SIG-M5 (cell line): ENCODE data around the gene LNPK.
"Not testable (repeated sequence)": the region's sequence is repeated elsewhere in the genome, so short reads cannot be mapped to it uniquely, and the experiment has no call there.

Source experiments
- DNase-seq: peaks from one replicate; lab custom pipeline; 2025; lab: John Stamatoyannopoulos, UW

LNPK gene, protein sequence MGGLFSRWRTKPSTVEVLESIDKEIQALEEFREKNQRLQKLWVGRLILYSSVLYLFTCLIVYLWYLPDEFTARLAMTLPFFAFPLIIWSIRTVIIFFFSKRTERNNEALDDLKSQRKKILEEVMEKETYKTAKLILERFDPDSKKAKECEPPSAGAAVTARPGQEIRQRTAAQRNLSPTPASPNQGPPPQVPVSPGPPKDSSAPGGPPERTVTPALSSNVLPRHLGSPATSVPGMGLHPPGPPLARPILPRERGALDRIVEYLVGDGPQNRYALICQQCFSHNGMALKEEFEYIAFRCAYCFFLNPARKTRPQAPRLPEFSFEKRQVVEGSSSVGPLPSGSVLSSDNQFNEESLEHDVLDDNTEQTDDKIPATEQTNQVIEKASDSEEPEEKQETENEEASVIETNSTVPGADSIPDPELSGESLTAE

DNA sequence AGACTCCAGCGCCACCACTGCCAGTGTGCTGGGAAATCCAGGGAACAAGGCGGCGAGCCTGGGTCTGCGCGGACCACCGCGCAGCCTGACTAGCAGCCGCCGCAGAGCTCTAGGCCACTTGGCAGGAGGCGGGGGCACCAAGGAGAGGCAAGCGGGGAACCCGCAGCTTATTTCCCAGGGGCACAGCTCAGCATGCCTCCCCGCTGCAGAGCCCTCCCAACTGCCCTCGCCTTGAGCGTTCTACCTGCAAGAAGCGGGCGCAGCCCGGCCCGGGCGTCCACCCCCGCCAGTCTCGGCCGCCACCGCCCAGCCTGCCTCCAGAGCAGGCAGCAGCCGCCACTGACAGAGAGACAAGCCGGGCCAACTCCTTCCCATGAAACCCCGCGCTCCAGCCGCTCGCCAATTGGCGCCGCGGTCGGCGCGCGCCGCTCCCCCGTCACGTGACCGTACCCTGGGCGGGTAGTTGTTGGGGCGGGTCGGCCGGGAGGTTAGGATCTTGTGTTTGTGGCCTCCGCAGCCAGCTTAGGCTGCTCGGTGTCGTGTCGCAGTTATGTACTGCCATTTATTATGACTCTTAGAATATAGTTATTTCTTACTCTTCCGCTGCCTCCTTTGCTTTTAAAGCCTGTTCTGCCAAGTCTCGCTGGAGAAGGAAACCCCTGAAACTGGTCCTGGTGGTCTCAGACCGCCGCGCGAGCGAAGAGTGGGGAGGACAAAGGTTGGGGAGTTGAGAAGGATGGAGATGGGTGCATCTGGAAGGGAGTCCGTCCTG lies at the start of gene LNPK:
TSS of gene LNPK (minus strand) at position 352 of the 772 bp plus-strand sequence. CDS start 6,683 bp downstream, outside the sequence.
- peak; percentile 57 for DNase-seq

DNA sequence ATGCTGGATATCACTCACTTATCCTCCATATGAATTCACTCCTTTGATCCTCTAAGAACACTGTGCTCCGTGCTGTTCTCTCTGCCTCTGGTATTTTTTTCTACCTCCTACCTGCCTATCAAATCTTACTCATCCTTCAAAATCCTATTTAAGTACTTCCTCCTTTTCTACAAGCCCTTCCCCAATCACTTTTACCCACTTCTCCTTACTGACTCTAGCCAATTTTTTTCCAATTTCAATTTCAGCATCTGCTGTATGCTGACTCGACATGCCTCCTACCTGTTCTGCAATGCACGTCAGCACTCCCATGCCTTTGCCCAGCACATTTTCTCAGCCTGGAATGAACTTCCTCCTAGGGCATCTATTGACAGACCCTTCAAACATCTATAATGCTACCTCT lies 37.3 kb upstream of the LNPK start:
- peak; percentile 76 for DNase-seq

GRCh38 chr2:176038694-176039093 lies 36.6 kb upstream of the LNPK start:
- DNase-seq: no peak

DNA sequence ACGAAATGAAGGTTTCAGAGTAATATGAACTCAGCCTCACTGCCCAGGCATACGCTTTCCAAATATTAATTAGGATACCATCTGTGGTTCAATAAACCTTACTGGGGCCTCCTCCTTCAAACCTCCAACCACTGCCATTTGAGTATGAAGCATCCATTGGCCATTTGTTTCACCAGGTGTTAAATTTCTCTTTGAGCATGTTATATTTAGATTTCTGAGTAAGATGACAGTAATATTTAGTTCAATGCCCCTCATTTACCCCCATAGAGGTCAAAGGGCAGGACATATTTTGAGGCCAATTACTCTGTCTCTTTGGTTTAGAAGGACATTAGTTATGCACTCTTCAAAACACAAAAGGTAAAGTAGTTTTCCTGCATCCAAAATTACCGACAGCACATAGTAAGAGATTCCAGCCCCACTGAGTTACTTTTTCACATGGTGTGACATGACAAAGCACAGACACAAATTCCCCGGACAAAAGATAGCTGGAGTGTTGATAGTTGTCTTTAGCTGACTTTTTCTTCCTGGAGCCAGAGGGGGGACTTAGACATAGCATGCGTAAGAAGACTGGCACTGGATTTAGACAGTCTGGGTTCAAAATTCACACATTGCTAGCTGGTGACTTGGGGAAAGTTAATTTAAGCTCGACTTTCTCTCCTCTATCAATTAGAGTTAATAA lies 33.1 kb upstream of the LNPK start:
- DNase-seq: no peak

- DNase-seq: no peak
These were observed 25.7 kb upstream of the LNPK start for GRCh38 chr2:176027806-176028205.

DNA sequence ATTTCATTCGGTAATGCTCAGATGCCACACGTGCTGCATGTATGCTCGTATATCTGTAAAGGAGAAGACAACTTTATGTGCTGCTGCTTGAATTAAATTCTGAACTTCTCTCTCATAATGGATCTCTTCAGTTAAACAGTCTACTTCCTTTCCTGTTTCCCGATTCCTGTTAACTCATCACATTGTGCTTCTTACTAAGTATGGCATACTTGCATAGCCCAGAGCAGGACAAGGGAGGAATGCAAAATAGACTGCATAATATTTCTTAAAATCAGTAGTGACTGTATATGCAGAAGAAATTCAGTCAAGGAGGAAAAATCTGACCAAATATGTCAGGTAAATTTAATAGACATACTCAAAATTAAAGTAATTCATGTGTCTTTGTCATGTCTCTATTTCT lies 23.9 kb upstream of the LNPK start:
- DNase-seq: no peak

- DNase-seq: no peak
These were observed 22.0 kb upstream of the LNPK start for GRCh38 chr2:176024083-176024482.

DNA sequence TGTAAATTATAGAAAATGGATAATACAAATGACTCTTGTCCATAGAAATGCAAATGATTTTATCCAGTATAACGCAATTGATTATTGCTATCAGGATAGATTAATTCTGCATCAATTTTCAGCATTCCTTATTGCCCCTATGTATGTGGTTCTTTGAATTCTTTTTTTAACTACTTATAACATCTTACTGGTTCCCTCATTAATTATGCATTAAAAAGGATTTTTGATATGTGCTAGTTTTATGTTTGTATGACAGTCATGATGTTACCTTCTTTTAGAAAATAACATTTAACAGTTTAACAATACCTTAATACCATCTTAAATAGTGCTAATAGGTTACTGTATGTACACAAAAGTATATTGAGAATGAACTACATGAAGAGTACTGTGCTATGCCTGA lies 20.0 kb upstream of the LNPK start:
- no peak for DNase-seq

DNA sequence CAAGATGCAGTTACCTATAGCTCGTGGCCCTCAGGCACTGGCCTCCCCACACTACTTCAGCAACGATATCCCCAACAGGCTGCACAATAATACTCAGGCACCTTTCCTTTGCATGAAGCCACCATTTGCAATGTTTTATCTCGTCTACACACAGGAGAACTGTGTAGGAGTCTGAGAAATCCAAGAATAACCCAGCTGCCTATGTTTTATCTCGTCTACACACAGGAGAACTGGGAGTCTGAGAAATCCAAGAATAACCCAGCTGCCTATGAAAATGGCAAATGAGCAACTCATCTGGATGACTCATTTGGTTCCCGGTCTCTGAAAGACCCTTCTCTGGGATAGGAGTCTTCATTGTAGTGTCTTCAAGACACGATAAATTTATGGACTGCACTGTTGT lies 18.3 kb upstream of the LNPK start:
- DNase-seq: no peak

DNA sequence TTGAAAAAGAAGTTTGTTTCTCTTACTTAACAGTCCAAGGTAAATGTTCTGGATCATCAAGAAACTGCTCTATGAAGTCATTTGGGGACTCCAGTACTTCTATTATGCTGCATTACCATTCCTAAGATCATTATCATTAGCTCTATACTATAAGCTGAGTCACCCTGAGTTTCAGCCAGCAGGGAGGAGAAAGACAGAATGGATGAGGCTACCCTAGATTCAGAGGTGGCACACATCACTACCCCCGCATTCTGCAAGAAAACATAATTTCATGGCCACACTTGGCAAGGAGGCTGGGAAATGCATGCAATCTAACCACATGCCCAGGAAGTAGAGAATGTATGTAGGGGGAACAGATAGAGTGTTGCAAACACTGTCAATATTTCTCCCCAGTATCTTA lies 16.6 kb upstream of the LNPK start:
- DNase-seq: no peak

DNA sequence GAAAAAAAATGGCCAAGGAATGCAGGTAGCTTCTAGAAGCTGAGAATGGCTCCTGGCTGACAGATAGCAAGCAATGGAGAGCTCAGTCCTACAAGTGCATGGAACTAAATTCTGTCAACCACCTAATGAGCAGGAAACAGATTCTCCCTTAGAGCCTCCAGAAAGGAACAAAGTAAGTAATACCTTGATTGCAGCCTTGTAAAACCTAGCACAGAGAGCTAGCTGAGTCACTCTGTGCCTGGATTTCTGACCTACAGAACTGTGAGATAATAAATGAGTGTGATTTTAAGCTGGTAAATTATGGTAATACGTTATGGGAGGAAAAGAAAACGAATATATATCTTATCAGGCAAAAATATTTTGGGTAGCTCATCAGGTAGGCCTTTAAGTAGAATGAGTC lies 7.4 kb upstream of the LNPK start:
- DNase-seq: no peak

DNA sequence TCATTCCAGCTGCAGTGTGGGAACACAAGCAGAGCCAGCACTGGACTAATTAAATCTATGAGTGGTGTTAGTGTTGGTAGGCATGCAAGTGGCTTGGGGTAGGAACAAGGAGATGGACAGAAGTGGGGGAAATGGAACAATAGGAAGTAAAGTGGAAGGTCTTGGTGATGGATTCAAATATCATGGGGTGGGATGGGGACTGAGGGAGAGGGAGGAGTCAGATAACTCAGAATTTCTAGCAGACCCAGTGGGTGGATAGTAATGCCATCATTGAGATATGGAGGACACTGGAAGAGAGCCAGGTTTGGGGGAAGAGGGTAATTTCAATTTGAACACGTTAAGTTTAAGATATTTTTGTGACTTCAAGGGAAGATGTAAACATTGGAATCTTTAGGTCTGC lies 2.9 kb upstream of the LNPK start:
- no peak for DNase-seq

- no peak for DNase-seq
These were observed 1.9 kb upstream of the LNPK start for GRCh38 chr2:176003958-176004357.

DNA sequence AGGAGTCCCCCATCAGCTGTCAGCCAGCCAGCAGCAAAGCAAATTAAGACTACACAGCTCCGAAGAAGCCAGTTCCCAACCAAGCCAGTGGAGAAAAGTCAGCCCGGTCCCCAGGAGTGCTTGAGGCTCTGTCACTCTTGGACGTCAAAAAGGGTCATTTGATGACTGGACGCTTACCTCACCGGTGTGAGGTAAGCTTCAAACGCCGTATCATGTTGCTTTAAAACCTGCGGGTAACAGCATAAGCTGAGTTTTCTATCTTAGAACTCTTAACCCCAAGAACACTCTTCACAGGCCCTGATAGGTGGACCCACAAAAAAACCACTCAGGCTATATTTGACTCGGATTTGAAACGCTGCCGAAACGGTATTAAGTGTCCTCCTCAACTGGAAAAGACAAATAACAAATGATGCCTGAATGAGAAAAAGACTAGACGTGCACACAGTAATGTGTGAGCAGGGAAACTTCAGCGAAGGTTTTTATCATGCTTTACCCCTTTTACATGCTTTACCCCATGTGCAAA lies 682 bp upstream of the LNPK start:
- no peak for DNase-seq

- DNase-seq: peak; percentile 74
These were observed 669 bp downstream of the LNPK start for GRCh38 chr2:176001281-176001915.

DNA sequence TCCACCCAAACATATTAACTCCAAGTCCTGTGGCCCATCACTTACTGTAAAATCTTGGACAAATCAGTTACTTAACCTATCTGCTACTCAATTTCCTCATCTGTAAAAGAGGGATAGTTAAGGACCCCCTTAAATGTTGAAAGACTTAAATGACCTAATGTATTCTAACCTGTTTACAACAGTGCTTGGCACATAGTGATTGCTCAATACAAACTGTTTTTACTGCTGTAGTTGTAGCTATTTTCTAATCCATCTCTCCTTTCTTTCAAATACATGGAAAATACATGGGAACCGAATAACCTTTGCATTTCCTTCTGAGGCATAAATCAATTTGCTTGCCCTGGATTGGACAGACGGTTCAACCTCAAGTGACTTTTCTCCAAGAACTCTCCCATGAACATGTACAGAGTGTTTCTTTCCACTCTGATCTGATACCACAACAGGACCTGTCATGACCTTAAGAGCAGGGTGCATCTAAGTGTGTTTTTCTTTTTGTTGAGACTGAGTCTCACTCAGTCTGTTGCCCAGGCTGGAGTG lies 2.7 kb downstream of the LNPK start:
- no peak for DNase-seq

DNA sequence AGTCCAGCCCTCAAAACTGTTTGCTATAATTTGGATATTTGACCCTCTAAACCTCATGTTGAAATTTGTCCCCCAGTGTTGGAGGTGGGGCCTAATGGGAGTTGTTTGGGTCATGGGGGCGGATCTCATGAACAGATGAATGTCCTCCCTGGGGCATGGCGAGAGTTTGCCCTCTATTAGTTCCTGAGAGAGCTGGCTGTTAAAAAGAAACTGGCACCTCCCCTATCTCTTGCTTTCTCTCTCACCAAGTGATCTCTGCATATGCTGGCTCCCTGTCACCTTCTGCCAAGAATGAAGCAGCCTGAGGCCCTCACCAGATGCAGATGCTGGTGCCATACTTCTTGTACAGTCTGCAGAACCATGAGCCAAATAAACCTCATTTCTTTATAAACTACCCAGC lies 12.0 kb downstream of the LNPK start:
- no peak for DNase-seq

DNA sequence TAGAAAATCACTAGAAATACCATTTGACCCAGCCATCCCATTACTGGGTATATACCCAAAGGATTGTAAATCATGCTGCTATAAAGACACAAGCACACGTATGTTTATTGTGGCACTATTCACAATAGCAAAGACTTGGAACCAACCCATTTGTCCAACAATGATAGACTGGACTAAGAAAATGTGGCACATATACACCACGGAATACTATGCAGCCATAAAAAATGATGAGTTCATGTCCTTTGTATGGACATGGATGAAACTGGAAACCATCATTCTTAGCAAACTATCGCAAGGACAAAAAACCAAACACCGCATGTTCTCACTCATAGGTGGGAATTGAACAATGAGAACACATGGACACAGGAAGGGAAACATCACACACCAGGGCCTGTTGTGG lies 14.9 kb downstream of the LNPK start:
- not testable (repeated sequence) for DNase-seq

DNA sequence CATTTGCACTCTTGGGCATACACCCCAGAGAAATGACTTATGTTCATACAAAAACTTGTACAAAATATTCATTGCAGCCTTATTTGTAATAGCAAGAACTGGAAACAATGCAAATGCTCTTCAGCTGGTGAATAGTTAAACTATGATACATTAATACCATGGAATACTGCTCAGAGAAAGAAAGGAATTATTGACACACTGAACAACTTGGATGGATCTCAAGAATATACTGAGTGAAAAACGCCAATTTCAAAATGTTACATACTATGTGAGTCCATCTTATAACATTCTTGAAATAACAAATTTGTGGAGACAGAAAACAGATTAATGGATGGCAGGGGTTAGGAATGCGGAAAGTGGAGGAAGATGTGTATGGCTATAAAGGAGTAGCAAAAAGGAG lies 17.2 kb downstream of the LNPK start:
- no peak for DNase-seq

DNA sequence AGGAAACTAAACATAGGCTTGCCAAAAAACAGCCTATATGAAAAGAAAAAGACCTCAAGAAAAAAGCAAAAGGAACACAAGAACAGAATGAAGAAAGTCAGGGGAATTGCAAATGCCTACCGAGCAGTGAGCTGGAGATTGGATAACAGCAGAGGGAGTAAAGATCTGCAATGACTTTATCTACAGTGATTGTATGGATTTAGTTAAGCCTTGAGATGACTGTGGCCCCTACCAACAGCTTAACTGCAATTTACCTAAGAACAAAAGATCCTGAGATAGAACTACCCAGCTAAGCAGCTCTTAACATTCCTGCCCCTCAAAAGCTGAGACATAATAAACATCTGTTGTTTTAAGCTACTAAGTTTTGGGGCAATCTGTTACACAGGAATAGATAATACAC lies 20.5 kb downstream of the LNPK start:
- DNase-seq: no peak

- DNase-seq: no peak
These were observed 25.5 kb downstream of the LNPK start for GRCh38 chr2:175976391-175977157.
